ENCODE data around the gene TMEM220.
"Not testable (repeated sequence)": the region's sequence is repeated elsewhere in the genome, so short reads cannot be mapped to it uniquely, and the experiment has no call there.

Gene TMEM220

DNA sequence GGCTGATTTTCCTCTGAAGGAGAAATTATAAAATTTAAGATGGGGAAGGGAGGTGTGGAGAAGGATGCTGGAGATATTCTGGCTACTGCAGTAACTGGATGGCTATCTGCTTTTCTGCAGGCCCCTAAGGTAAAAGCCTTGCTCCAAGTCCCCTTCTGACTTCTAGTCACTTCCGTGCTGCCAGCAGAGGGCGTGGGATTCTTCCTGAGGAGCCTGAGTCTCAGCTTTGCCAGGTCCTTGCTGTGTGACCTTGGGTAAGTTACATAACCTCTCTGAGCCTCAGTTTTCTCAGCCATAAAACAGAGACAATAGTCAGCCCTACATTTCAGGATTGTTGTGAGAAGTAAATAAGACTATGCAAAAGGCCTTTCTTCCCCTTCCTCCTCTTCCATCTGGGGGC is 24.3 kb upstream of the TMEM220 start:
- no peak for DNase-seq

DNA sequence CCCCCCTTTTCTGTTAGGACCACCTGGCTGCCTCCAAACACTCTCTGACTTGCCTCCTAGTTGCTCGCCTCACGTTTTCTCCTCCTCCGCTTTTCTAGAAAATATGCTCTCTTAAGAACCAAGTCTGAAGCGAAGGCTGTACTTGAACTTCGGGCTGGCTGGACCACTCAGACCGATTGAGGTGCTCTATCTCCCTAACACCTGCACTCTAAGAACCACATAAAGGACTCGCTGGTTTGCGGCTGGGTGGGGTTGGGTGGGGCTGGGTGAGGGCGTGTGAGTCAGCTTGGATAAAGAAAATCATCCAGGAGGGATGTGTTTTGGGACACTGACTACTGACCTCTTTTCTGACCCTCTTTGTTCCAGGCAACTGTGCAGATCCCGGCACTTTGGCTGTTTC is 22.9 kb upstream of the TMEM220 start:
- DNase-seq = no peak

DNA sequence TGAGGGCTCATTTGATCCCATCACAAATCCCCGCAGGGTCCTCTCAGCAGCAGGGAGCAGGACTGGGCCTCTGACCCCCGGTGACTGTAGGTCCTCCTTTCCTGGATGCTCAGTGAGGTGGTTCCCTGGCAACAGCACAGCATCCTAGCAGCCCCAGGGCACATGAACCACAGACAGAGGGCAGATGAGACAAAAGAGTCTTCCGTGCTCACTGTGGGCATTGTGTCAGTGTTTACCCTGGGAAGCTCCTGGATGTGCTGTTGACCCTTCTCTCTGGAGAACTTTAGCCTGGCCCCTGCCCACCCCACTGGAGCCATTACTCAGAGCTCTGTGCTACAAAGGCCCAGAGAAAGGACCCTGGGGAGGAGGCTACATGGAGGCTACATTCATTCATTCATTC is 21.7 kb upstream of the TMEM220 start:
- DNase-seq = no peak

DNA sequence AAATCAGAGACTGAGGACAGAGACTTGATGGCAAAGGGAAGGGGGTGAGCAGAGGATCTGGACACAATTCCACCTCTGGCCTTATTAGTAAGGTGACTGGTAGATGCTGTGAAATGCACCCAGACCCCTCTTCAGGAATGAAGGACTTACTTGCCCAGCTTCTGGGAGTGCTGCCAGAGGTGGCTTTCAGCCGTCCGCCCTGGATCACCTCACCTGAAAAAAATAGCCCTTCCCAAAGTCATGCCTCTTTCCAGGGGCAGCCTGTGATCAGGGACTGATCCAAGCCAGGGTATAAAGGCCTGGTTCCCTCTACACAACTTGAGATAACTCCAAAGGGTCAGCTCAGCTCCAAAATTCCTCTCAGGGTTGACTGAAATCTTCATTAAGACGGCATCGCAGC is 20.4 kb upstream of the TMEM220 start:
- no peak for DNase-seq

DNA sequence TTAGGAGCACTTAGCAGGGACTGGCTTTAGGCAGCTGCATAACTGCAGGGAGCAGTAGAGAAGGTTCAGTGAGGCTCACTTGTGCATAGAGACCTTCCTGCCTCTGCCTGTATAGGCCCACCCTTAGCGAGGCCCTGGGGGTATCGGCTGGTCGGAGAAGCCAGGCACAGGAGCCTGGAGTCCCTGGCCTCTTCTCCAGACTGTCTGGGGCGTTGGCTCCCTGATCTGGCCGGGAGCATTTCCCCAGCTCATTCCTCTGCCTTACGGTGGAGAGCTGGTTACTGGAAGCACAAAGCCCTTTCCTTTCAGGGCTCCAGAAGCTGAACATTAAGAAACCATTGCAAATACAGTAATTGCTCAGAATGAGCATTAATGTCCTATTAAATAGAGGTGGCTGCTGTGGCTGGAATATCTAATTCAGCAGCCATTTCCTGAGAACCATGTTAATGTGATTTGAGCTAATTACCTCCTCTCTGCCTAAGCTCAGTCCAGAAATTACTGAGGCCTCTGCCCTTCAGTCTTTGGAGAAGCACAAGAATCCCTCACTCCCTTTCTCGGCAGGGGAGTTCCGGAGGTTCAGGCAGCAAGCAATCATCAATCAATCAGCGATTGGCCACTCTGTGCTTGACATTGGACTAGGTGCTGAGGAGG is 18.8 kb upstream of the TMEM220 start:
- DNase-seq = no peak

DNA sequence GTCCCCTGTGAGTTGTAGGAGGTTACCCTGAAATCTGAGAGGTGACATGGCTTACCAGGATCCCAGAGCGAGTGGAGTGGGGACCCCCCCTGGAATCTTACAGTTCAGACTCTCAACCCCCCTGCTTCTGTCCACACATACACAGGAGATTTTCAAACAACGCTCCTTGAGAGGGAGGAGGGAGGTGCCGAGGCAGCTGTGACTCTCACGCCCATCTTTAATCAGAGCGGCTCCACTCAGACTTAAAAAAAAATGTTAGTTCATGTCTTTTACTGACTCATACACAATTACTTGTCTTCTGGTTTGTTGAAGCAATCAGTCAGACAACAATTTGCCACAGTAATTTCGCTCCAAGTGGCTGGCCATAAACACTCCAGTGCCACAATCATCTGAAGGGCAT is 15.4 kb upstream of the TMEM220 start:
- DNase-seq = no peak

DNA sequence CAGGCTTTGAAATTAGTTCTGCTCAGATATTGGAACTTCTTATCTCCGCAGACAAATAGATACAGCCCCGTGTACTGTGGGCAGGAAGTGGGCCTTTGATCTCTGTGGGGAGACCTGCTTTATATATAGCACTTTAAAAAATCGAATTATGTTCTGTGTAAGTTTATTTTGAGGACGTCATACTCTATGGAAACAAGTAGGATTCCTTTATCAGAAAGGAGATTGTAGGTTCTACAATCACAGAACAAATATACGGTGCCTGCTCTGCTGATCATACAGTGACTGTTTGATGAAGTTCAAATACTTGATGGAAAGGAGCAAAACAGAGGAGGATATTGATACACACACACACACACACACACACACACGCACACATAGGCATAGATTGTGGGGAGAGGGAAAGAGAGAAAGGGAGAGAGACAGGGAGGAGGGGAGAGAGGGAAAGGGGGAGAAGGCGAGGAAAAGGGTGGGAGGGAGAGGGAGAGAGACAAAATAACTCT is 14.7 kb upstream of the TMEM220 start:
- no peak for DNase-seq

DNA sequence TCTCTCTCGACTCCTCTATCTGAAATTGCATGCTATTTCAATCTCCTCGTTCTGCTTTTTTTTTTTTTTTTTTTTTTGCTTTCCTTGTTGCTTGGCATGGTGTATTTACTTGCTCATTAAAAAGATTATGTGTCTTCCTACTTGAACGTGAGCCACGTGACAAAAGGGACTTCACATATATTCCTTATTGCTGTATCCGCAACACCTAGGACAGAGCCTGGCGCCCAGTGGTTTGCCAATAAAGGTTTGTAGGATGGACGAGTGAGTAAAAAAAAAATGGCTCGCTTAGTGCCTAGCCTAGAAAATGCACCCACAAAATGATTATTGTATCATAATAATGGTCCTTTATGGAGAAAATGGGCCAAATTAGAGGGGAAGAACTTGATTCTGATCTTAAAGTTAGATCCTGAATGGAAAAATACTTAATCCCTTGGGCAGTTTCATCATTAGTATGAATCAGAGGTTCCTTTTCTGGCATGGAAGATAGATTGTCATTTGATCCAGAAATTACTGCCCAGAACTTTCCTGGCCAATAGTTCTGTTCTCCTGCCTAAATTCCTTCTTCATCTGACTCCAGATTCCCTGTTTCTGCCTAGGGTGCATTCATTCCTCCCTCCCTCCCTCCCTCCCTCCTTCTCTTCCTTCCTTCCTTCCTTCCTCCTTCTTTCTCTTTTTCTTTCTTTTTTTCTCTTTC is 13.6 kb upstream of the TMEM220 start:
- no peak for DNase-seq

DNA sequence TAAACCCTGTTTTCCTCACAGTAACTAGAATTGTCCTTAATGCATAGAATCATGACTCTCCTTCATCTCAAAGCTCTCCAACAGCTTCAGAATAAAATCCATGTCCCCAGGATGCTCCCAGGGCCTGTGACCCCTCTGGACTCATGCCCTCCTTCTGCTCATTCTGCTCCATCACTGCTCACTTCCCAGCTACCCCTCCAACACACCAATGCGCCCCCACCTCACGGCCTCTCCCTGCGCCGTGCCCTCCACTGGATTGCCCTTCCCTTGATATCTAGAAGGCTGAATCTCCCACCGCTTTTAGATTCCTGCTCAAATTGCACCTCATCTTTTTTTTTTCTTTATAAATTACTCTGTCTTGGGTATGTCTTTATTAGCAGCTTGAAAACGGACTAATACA is 12.6 kb upstream of the TMEM220 start:
- no peak for DNase-seq

DNA sequence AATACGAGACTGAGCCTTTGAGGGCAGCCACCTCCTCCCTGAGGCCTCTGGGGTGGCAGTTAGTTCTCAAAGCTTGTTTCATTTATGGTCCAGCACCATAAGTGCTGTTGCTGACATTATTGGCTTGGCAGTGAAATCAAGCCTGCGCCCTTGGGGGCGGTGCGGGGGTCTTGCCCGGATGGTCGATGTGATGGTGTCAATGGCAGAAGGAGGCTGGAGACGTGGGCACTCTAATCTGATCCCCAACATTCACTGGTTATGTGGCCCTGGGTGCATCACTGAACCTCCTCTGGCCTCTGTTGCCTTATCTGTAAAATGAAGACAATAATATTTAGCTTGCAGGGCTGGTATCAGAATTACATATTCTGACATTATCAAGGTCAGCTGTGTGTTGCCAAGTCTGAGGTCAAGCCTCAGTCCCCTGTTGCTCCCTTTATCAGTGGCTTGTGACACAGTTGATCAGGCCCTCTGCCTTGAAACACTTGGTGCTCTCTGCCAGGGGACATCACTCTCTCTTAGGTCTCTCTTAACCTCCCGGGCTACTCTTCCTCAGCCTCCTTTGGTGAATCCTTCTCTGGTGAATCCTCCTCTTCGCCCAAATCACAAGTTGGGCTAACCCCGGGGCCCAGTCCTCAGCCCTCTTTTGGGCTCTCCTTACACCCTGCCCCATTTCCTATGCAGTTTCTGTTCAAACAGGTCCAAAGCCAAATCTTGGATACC is 11.8 kb upstream of the TMEM220 start:
- DNase-seq = no peak

DNA sequence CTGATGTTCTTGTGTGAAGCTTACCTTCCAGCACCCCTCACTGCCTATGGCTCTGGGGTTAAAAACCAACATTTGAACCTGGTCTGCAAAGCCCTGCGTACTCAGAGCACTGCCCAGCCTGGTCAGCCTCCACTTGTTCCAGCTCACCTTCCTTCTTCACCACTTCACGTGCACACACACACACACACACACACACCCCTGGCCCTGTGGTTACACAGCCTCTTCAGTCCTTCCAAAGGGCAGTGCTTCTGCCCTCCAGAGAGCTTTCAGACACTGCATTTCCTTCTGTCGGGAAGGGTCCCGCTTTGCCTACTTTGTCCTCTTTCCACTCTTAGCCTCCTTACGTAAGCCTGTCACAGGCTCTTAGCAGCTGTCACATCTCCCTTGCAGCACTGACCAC is 9.6 kb upstream of the TMEM220 start:
- DNase-seq = no peak

DNA sequence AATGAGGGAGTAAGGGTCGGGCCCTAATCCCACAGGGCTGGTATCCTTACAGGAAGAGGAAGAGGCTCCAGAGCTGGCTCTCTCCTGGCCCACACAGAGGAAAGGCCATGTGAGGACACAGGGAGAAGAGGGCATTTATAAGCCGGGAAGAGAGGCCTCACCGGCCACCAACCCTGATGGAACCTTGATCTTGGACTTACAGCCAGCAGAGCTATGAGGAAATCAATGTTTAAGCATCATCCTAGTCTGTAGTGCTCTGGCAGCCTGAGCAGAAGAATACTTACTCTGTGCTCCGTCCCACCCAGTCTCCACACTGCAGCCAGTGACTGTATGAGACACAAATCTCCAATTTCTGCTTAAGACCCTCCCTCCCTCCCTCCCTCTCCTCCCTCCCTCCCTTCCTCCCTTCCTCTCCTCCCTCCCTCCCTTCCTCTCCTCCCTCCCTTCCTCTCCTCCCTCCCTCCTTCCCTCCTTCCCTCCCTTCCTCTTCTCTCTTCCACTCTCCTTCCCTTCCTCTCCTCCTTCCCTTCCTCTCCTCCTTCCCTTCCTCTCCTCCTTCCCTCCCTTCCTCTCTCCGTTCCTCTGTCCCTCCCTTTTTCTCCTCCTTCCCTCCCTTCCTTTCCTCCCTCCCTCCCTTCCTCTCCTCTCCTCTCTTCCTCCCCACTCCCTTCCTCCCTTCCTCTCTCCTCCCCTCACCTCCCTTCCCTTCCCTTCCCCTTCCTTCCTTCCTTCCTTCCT is 8.9 kb upstream of the TMEM220 start:
- no peak for DNase-seq

DNA sequence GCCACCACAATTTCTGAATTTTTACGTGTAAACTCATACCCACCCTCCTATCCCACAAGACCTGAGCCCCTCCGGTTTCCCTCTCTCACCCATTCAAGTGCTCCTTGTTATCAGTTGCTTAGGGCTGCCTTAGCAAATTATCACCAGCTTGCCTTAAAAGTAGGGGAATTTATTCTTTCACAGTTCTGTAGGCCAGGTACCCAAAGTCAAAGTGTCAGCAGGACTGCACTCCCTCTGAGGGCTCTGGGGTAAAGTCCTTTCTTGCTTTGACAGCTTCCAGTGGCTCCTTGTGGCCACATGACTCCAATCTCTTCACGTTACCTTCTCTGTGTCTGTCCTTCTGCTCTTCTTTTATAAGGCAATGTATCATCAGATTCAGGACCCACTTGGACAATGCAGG is 7.9 kb upstream of the TMEM220 start:
- no peak for DNase-seq

DNA sequence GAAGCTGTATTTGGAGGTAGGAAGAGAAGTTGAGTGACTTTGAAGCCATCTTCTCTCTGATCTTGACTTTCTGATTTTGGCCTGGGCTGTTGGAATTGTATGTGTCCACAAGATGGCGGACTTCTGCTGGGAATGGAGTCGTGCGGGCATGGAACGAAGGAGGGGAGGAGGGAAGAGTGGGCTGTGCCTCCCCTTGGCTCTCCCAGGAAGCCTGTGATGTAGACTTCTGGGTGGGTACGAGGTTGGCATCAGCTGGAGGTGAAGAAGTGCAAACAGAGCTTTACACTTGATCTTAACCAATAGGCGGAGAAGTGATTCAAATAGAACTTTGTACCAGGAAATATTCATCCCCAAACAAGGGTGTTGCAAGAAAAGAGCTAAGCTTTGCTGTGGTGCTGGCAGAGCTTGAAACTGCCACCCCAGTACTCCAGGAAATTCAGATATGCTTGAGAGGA is 7.4 kb upstream of the TMEM220 start:
- no peak for DNase-seq

DNA sequence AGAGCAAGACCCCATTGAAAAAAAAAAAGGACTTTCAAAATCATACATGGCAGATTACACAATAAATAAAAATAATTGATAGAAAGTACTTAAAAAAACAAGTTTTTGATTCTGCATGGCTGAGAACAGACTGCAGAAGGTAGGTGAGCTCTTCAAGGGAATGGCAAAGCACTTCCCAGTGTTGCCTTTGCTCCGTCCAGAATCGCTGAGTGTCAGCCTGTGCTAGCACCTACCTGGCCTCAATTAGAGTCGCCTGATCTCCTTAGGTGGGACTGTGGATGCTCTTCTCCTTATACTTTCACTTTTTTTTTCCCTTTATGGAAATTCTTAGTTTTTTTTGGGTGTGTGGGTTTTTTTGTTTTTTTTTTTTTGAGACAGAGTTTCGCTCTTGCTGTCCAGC is 6.0 kb upstream of the TMEM220 start:
- no peak for DNase-seq

DNA sequence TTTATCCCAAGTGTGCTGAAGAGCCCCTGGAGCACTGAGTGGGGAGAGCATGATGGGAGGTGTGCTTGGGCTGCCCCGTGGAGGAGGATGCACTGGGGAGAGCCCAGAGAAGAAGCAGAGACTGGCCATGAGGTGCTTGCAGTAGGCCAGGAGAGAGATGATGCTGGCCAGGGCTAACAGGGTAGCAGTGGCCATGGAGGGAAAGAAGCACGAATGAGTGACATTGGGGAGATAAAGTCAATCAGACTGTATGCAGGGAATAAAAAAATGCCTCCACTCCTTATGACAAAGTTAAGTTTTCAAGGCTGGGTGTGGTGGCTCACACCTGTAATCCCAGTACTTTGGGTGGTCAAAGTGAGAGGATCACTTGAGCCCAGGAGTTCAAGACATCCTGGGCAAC is 5.4 kb upstream of the TMEM220 start:
- no peak for DNase-seq

DNA sequence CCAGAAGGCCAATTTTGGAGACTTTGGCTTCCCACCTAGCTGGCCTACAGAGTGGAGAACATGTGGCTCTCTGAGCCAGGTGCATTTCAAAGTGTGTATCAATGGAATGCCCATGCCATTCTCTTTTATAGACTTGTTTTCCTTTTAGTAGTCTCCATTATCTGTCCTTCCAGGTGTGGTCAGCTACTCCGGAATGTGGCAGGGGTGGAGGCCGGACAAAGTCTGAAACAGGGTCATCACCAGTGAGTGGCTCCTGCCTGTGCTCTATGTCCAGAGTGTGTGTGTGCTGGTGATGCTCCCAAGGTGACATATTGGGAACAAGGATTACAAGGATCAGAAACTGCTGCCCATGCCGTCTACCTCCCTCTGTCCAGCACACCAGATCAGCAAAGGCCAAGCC is 3.8 kb upstream of the TMEM220 start:
- no peak for DNase-seq

DNA sequence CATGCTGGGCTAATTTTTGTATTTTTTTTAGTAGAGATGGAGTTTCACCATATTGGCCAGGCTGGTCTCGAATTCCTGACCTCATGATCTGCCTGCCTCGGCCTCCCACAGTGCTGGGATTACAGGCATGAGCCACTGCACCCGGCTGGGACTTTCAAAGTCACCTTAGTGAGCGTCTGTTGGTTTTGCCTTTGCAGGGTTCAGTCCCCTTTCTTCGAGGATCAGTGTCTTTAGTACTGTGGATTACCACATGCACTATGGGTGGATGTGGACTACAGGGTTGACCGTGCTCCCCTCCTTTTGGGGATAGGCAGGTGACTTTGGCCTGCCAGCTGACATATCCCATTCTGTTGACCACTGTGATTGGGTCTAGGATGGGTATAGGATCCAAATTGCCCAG is 2.3 kb upstream of the TMEM220 start:
- DNase-seq = not testable (repeated sequence)

DNA sequence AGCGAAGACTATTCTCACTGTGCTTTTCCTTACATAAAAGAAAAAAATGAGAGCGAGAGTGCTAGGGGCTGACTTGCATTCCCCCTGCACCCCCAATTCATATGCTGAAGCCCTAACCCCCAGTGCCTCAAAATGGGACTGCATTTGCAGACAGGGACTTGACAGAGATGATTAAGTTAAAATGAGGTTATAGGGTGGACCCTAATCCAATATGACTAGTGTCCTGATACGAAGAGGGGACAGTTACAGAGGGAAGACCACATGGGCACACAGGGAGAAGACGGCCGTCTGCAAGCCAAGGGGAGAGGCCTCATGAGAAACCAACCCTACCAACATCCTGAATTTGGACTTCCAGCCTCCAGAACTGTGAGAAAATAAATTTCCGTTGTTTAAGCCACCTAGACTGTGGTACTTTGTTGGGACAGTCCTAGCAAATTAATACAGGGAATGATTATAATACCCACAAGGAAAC is 1.6 kb upstream of the TMEM220 start:
- DNase-seq = no peak

DNA sequence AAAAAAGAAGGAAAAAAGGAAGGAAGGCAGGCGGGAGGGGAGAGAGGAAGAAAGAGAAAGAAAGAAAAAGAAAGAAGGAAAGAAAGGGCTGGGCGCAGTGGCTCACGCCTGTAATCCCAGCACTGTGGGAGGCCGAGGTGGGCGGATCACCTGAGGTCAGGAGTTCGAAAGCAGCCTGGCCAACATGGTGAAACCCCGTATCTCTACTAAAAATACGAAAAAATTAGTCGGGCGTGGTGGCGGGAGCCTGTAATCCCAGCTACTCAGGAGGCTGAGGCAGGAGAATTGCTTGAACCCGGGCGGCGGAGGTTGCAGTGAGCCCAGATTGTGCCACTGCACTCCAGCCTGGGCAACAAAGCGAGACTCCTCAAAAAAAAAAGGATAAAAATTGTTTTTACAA is 424 bp upstream of the TMEM220 start:
- DNase-seq = not testable (repeated sequence)

DNA sequence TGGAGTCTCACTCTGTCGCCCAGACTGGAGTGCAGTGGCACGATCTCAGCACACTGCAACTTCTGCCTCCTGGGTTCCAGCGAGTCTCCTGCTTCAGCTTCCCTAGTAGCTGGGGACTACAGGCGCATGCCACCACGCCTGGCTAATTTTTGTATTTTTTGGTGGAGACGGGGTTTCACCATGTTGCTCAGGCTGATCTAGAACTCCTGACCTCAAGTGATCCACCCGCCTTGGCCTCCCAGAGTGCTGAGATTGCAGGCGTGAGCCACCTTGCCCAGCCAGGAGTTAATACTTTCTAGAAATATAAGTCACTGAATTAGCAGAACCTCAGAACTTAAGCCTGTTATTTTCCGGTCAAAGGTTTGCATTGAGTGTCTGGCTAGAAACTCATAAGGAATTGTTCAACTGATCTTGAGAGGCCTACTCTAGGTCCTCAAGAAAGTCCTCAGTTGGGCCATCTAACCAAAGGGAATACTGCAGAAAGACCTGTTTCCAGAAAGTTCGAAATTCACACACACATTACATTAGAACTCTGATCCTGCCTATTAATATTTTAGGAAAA is 1.4 kb downstream of the TMEM220 start:
- no peak for DNase-seq

DNA sequence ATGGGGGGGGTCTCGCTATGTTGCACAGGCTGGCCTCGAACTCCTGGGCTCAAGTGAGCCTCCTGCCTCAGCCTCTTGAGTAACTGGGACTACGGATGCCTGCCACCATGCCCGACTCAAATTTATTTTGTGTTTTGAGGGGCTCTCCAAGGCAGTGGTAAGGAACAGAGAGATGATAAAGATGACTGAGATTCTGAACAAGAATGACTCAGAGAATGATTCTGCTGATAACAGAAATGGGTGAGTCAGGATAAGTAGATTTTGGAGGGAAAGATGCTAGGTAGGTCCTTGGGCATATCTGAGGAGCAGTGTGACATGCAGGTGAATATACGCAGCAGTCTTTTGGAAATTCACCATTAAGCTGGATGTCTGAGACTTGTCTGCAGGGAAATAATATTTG is 2.6 kb downstream of the TMEM220 start:
- DNase-seq = no peak

DNA sequence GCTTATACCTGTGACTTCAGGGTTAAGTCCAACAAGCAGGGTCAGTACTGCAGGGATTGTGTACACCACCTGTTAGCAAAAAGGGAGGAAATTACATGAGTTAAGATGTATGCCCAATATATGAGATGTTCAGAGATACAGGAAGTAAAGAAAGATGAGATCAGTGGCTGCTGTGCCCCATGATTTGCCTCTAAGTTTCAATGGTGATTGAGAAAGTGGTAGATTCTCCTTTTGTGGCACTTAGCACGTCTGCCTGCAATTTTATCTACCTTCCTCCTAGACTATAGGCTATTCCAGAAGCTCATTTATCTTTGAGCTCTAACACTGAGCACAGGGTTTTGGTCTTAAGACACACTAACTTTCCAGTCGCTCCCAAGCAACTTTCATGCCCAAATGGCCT is 3.6 kb downstream of the TMEM220 start:
- DNase-seq = no peak
